G401 (cell line): ENCODE results near the gene PIGA. TPM values are rescaled to one million over a fixed set of nuclear protein-coding genes. Genes with fewer than 3 reads are reported as not detected.

Experiments
- DNase-seq: peaks from one replicate; pipeline ENCODE4 v3.0.0-alpha.2; 2015; ENCODE audit warnings: low spot score
- in situ Hi-C: cut with HindIII; loops from 2 replicates; pipeline ENCODE4 v1.10.0; 2016; ENCODE audit warnings: low sequenced_read_pairs, mixed read lengths
- total RNA-seq: library from RNA; depleted of rRNA; stranded (reverse); fragments of >200 nt; shearing (Covaris generic); gene quantifications from 2 replicates; pipeline ENCODE4 v1.2.3, GENCODE V29; 2014; rRNA removed

PIGA gene, protein sequence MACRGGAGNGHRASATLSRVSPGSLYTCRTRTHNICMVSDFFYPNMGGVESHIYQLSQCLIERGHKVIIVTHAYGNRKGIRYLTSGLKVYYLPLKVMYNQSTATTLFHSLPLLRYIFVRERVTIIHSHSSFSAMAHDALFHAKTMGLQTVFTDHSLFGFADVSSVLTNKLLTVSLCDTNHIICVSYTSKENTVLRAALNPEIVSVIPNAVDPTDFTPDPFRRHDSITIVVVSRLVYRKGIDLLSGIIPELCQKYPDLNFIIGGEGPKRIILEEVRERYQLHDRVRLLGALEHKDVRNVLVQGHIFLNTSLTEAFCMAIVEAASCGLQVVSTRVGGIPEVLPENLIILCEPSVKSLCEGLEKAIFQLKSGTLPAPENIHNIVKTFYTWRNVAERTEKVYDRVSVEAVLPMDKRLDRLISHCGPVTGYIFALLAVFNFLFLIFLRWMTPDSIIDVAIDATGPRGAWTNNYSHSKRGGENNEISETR
- 12.2 and 24.3 TPM in 2 replicates for total RNA-seq

DNA sequence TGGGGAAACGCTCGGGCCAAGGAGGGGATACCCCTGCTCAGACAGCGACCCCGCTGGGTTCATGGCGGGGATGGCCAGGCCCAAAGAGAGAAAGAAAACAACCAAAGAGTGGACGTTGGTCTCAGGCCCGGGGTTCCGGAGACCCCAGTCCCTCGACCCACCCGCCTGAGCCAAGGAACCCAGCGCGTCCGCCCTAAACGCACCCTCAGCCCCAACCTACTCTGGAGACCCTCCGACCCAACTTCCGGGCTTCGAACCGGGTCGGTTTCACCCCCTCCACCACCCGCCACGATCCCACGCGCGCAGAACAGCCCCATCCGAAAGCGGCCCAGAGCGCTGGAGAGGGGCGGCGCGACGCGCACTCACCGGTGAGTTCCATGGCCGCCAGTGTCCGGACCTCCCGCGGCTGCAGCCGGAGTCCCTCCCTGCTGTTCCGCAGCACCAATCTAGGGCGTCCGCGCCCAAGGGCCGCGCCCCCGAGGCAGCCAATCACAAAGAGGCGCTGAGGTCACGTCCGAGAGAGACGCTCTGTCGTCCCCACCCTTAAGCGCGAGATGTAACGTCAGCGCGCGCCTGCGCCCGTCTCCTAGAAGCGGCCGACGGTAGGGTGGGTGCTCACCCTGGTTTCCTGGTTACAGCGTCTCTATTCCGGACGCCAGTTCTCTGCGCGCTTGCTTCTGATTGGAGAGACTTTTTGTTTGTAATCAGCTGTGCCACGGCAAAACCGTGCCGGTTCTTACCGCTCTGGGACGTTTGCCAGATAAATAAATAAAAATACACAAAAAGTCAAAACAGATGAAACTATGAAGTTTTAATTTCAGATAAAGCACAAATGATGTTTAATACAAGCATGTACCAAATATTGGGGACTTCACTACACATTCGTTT lies at the start of gene PIGA:
Gene PIGA (minus strand): TSS at position 389 of the 888 bp plus-strand sequence. CDS start 3,593 bp downstream, outside the sequence.
- in situ Hi-C loops, result no loop called here
- DNase-seq, result peak; percentile 96

DNA sequence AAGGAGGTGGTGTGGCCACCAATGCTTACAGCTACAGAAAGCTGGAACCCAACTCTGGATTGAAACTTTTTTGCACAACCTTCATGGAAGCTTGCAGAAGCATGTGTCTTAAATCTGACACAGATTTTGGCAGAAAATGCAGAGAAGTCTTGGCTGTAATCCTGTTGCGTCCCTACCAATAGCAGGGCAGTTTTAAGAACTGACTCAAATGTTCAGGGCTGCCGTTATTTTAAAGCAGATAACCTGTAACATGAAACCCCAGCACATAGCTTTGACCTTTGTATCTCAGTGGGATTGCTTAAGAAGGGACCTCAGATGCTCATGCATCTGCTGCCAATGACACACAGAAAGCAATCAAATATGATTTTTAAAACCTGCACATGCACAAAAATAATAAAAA lies 49.0 kb upstream of the PIGA start, which contains the start of gene VEGFD:
Gene VEGFD (minus strand): TSS at position 110 of the 400 bp plus-strand sequence. CDS start 467 bp downstream, outside the sequence.
- in situ Hi-C loops, result no loop called here
- peak; percentile 1 for DNase-seq

DNA sequence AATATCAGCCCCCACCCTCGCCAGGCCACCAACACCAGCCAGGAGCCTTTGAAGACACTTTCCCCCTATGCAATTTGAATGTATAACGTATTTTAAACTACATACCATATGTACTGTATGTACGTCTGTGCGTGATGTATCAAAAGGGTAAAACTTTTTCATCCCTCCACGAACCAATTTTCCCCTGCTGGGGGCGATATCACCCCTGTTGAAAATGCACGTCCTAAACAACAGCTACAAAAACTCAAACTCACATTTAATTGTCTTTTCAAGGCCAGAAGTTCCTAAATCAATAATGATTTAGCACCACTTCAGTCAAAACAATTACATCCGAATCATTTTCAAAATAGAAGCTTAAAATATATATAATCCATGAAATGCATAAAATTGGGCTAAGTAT lies 47.5 kb upstream of the PIGA start:
- no peak for DNase-seq
- in situ Hi-C loops, result no loop called here

DNA sequence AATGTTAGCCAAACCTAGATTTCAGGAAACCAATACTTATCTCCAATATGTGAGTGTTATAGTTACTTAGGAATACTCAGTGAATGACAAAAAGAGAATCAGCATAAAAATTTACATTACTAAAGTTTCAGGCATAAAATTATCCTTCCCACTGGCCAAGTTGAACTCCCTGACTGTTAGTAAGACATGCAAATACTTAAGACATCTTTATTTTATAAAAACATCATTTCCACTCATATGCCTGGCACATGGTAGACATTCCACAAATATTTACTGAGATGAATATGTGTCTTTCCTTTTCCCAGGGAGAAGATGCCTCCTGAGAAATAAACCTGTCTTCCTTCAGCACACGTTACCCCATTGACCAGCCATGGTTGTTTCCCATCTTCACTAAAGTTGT lies 41.6 kb upstream of the PIGA start:
- in situ Hi-C loops, result no loop called here
- no peak for DNase-seq

DNA sequence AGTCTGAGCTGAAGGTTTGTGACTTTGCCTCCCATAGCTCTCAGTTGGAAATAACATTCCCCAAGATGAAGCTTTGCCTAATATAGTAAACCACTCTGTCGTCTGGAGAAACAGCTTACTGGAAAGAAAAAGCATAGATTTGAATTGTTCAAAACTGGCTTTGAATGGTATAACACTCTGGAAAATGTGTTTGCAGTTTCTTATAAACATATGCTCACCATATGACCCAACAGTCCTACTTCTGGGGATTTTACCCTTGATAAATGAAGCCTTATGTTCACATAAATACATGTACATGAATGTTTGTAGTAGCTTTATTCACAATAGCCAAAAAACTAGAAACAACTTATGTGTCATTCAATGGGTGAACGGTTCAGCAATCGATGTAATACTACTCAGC lies 38.7 kb upstream of the PIGA start:
- DNase-seq, result no peak

DNA sequence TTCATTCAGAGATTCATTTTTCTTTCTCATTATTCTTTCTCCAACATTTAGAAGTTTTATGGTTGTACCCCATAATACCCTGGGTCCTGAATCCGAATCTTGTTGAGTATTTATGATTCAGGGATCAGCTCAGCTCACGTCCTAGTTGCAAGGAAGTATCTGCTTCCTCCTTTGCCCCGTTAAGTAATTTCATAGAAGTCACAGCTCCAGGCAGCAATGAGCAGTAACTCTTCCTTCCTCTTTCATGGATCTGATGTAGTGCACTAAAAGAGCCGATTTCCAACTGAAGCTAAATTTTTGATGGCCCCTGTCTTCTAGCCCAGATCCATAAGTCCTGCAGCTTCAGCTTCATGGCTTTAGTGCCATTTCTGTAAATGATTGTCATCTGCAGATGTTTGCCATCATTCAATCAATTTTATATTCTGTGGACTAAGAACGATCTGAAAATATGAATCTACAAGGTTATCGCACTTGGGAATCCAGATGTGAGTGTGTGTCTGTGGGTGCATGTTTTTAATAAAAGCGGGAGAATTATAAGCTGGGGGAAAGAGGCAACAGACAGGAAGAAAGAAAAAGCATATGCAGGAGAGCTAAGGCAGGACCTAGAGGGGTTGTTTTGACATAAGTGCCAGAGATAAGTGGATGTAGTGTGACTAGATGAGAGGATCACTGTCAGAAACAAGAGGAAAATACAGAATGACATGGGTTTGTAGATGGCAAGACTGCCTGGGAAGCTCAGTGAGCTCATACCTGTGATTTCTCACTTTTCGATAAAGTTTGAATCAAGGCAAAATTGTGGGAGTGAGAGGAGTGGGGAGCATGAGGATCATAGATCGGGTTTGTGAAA lies 31.4 kb upstream of the PIGA start:
- in situ Hi-C loops, result no loop called here
- no peak for DNase-seq

More for the DNA sequence above, 38.7 kb upstream of the PIGA start:
- in situ Hi-C loops, result no loop called here

DNA sequence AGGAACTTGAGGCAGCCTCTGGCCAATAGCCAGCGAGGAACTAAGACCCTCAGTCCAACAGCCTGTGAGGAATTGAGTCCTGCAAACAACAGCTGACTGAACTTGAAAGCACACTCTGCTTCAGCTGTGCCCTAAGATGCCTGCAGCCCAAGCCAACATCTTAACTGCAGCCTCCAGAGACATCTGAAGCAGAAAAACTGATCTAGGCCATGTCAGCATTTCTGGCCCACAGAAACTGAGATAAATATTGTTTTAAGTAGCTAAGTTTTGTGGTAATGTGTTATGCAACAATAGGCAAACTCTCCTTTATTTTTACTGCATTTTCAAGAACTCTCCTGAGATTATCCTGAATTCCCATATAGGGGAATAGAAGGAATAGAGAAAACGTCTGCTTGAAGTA lies 24.4 kb upstream of the PIGA start:
- in situ Hi-C loops, result no loop called here

DNA sequence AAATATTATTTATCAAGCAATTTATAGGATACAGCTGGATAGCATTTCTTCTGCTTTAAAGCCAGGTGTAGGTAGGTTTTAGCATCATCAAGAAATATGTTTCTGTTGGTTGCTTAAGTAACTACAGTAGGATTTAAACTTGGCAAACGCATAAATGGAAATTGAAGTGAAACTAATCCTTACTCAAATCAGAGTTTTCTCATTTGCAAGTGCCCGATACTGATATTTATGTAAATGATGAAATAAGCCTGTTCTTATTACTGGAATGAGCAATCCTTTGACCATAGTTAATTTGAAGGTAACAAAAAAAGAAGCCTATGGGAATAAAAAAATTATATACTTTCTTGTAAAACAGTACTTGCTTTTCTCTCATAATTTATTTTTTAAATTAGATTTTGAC lies 23.2 kb upstream of the PIGA start:
- DNase-seq, result no peak
- in situ Hi-C loops, result no loop called here

More for the DNA sequence above, 24.4 kb upstream of the PIGA start:
- no peak for DNase-seq

DNA sequence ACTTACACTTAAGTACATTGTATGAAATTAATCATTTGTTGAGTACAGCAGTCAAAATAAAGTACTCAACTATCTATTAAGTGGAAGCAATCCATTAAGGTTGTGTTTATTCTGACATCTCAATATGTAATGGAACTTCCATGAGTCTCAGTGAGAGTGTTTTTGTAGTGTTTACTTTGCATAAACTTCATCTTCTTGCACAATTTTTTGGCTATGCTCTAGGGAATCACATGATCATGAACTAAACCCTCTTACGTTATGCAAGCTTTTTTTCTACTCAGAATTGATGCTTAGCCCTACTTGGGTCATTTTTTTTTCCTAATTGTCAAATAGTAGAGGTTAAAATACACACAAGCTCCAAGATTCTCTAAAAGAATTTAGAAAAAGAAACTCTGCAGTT lies 21.1 kb upstream of the PIGA start:
- in situ Hi-C loops, result no loop called here
- no peak for DNase-seq

DNA sequence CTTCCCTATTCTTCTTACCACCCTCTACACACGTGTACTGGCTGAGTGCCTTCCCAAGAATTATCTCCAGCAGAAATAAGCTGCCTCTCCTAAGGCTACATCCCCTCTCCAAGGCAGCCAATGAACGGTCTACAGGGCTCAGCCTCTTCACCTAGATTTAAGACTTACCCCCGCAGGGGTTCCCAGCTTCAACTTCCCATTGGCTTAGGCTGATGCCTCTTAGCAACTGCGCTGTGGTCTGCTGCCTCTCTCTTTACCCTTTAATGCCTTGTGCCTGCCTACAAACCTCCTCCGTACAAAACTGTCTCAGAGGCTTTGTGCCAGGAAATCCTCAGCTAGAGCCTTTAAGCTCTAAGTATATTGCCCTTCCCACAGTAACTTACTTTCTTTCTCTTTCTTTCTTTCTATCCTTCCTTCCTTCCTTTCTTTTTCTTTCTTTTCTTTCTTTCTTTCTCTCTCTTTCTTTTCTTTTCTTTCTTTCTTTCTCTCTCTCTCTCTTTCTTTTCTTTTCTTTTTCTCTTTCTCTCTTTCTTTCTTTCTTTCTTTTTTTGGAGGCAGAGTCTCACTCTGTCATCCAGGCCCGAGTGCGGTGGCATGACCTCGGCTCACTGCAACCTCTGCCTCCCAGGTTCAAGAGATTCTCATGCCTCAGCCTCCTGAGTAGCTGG lies 15.1 kb upstream of the PIGA start:
- in situ Hi-C loops, result no loop called here
- DNase-seq, result no peak

DNA sequence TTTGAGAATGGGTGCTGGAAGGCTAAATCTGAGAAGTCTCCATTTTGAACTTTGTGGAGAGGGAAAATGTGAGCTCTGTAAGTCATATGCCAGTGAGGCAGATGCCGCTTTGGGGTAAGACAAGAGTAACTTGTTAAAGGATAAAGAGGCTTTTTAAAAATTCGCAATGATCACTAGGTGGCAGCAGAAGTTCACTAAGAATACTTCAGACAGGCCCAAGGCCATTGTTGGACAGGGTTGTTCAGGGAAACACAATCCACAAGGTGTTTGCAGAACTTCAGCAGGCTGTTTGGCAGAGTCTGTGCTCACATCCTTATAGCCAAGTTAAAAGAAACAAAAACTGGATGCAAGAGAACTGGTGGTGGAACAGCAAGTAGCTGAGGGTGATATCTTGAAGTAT lies 13.7 kb upstream of the PIGA start:
- in situ Hi-C loops, result no loop called here
- peak; percentile 59 for DNase-seq

DNA sequence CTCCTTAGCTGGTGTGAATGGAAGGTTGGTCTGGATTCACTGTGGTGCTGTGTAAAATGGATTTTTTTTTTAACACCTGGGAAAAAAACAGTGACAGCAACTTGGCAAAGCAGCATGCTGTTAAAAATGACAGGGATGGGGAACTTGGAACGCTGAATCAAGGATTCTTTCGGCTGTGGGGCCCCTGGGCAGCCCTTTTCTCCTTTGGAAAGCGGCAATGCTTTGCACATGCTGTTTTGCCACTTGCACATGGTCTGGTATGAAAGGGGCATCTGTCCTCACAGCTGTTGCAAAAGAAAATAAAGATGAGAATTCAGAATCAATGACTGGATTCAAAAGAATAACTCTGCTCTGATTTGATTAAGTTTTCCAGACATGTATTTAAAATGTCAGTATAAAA lies 10.7 kb upstream of the PIGA start:
- no peak for DNase-seq
- in situ Hi-C loops, result no loop called here

DNA sequence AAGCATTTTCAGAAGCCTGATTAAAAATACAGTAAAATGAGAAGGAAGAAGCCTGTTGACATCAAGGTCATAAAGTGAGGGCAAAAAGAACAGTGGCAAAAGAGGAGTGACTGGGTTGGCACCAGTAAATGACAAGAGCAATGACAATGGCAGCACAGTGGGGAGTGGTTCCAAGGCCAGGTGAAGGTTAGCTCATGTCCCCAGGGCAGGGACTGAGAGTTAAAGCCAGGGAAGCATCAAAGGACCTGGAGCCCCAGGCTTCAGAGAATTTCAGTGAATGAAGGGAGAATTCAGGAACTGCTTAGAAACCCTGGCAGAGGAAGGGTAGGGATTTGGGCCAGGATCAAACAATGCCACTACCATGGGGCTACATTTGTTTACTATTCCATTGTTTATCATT lies 8.8 kb upstream of the PIGA start:
- no peak for DNase-seq
- in situ Hi-C loops, result no loop called here

DNA sequence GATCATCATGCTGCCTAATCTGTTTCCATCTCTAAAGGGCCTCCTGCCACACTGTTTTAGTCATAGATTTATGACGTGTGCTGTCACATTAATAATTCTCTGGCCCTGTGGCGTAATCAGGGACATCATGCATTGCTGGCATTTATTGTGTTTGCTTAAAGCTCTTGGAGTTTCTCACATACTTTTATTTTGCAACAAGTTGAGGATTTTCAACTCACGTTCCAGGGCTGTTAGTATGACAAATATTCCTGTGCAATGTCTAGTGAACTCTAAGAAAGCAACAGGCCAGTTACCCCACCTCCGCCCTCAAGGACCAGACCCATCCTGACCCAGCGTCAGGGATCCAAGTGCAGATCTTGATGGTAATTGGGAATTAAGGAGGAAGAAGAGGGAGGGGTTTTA lies 7.8 kb upstream of the PIGA start:
- in situ Hi-C loops, result no loop called here
- DNase-seq, result no peak

DNA sequence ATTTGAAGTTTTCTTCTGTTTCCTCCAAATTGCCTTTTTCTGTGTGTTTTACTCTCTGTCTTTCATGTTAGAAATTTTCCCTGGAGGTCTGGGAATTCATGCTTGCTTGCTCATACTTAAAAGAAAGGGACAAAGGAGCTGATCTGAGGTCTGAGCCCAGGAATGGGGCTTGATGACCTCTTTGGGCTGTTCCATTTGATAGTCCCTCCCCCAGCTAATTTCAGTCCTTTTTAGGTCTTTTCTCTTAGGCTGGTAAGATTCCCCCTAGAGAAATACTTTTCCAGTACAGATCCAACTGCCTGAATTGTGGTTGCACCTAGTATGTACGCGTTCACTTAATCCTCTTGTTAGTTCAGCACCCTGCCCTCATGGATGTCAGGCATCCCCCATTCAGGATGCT lies 5.5 kb upstream of the PIGA start:
- in situ Hi-C loops, result no loop called here
- no peak for DNase-seq

DNA sequence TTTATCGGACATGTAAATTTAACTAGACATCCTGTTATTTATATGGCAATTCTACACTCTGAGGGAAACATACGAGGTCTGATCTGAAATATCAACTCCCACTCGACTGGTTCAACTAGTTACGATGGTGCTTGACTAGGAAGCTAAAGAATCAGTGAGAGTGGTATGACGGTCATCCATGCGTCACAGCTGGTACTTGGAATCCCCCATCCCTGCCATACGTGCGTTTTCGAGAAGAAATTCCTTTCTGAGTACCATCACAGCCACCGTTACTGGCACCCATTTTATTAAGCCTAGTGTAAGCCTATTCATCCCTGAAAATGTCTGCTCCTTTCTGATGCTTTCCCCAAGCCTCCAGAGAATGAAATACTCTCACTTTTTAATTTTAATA lies 695 bp upstream of the PIGA start:
- DNase-seq, result no peak

DNA sequence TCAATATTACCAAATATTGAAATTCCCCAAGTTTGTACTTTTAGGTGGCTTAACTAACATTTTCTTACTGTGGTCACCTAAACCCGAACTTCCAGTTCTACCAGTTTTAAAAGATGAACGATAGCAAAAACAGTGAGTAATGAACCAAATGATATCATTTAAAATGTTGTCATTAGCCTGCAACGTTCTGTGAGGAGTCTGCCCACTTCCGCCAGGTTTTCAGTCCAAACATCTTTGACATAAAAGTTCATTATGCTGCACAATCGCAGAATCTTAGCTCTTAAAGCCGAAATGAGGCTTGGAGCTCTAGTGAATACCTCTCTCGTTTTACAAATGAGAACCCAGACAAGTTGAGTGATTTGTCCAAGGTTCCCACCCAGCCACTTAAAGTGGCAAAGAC lies 762 bp downstream of the PIGA start:
- DNase-seq, result no peak
- in situ Hi-C loops, result no loop called here

More for the DNA sequence above, 695 bp upstream of the PIGA start:
- in situ Hi-C loops, result no loop called here

DNA sequence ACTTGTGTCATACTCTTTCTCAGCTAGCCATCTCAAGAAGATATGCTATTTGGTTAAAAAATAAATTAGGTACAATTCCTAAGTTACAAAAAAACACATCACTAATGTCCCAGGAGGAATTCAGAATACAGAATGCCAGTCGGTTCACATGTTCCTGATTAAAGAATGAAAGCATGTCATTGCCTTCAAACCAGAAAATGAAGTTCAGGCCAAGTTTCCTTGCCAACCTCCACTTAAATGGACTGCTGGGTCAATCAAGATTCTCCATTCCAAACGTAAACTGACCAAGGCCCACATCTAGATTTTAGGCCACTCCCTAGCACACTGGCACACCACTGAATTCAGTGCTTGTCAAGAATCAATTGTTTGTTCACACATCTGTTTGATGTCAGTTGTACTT lies 6.5 kb downstream of the PIGA start:
- no peak for DNase-seq
- in situ Hi-C loops, result no loop called here

DNA sequence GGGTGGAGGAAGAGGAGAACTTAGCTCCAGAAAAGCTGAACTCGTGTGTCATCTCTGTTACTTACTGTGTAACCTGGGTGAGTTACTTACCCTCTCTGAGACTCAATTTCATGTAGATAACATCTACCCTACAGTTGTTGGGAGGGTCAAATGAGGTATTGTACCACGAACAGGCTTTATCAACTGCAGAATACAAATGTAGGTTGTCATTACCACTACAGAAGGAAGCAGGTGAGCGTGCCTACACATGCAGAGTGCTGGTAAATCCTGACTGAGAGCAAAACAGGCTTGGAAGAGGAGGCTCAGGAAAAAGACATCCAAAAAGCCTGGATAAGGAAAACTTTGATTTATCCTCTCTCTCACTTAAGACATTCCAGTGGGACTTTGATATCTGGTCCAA lies 7.2 kb downstream of the PIGA start:
- in situ Hi-C loops, result no loop called here
- no peak for DNase-seq
